ENCODE results near the gene PTGER1. TPM values are rescaled to one million over a fixed set of nuclear protein-coding genes. Genes with fewer than 3 reads are reported as not detected.

The PTGER1 gene
- total RNA-seq, 2 donors from 2014 or later: 0.81 to 1.0 TPM

DNA sequence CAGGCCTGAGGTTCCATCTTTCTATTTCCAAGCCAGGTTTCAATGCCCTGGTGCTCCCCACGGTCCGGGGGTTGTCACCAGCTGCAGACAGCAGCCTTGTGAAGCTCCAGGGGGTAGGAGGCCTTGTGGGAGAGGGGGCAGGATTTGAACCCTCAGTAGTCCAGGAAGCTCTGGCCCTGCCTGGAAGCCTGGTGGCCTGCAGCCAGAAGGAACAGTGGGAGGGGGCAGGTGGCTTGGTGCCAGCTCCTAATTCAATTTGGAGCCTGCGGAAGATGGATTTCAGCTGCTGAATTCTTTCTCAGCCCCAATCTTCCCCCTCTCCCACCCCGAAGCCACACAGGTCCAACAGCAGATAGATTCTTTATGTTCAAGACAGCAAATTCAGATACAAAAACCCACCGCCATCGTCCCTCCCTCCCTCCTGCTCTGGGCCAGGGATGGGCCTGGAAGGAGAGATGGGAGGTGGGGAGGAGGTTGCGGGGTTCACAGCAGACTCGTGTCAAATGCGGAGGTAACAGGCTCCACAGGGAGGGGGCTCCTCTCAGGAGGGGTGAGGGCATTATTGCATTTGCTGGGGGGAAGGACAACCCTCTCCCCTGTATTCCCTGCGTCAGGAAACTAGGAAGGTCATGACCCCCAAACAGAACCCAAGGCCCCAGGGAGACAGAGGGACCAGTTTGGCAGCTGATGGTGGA is 2.4 kb upstream of the PTGER1 start:
- Mint-ChIP-seq H3K27me3 (ENCODE audit: insufficient read depth) (peaks cover 14% of the 10 kb centered on the region), H3K4me3 (no peak overlapping the region), H3K36me3 (ENCODE audit: low read depth) (peaks cover 25% of the 10 kb centered on the region), H3K4me1 (peaks cover 13% of the 10 kb centered on the region), H3K9me3 (no peaks in the 10 kb centered on the region), H3K27ac (no peak overlapping the region)
- 98 to 100% methylated on average over 1 to 10 of the region's 10 CpGs for WGBS, 2 experiments (ENCODE audit: insufficient coverage in 1 of 2, insufficient read length in 1 of 2)
- H3K36me3 ChIP-seq (ENCODE audit: control insufficient read depth, insufficient read depth, low read length): peaks cover 28% of the 10 kb centered on the region
- H3K9me3 ChIP-seq (ENCODE audit: control insufficient read depth, low read length): no peaks in the 10 kb centered on the region
- no peak overlapping the region for H3K4me3 ChIP-seq (ENCODE audit: low read length)
- no peak overlapping the region for H3K27ac ChIP-seq (ENCODE audit: low read depth, low read length)
- TF ChIP-seq, protein P1, sequence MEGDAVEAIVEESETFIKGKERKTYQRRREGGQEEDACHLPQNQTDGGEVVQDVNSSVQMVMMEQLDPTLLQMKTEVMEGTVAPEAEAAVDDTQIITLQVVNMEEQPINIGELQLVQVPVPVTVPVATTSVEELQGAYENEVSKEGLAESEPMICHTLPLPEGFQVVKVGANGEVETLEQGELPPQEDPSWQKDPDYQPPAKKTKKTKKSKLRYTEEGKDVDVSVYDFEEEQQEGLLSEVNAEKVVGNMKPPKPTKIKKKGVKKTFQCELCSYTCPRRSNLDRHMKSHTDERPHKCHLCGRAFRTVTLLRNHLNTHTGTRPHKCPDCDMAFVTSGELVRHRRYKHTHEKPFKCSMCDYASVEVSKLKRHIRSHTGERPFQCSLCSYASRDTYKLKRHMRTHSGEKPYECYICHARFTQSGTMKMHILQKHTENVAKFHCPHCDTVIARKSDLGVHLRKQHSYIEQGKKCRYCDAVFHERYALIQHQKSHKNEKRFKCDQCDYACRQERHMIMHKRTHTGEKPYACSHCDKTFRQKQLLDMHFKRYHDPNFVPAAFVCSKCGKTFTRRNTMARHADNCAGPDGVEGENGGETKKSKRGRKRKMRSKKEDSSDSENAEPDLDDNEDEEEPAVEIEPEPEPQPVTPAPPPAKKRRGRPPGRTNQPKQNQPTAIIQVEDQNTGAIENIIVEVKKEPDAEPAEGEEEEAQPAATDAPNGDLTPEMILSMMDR (conservative IDR thresholded peaks at IDR 0.05): no peak
- no peak for DNase-seq
- H3K27me3 ChIP-seq (ENCODE audit: control insufficient read depth, insufficient read depth, low read length, poor library complexity, severe bottlenecking): no peaks in the 10 kb centered on the region
- H3K4me1 ChIP-seq (ENCODE audit: control insufficient read depth, insufficient read depth, low read length): no peaks in the 10 kb centered on the region
- no peak overlapping the region for H3K9ac ChIP-seq (ENCODE audit: extremely low read depth, low read length, poor library complexity, severe bottlenecking)

DNA sequence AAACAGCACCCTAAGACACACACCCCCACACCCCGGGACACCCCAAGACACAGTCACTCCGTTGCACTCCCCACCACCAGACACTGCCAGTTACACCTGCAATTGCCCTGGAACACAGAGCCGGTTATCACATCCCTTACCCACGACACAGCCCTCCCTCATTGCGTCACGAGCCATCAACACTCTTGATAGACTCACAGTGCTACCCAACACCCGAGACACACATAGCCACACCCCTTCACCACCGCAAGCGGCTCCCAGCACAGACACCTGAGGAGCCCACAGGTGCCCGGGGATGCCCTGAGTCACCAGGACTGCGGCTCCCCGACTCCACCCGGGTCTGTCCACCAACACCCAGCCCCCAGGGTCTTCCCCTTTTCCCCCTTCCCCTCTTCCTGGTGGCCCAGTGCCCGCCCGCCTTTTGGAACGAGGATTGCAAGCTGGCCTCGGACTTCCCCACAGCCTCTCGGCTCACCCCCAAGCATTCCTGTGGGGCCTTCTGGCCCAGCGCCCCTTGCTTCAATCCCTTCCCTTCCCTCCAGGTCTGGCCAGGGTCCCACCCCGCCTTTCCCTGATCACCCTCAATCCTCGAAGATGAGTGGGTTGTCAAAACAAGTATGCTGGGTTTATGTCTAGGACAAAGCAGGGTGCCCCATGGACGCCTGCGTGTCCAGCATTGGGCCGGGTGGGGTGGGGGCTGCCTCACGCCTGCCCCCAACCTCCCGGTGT is 1.7 kb upstream of the PTGER1 start:
- H3K9ac ChIP-seq (ENCODE audit: extremely low read depth, low read length, poor library complexity, severe bottlenecking): no peak overlapping the region
- H3K4me3 Mint-ChIP-seq: no peak overlapping the region
- H3K36me3 Mint-ChIP-seq (ENCODE audit: low read depth): peaks cover 17% of the 10 kb centered on the region
- H3K9me3 ChIP-seq (ENCODE audit: control insufficient read depth, low read length): no peaks in the 10 kb centered on the region
- DNase-seq: peak; percentile 78
- H3K27me3 Mint-ChIP-seq (ENCODE audit: insufficient read depth): peaks cover 14% of the 10 kb centered on the region
- no peaks in the 10 kb centered on the region for H3K4me1 ChIP-seq (ENCODE audit: control insufficient read depth, insufficient read depth, low read length)
- H3K9me3 Mint-ChIP-seq: no peaks in the 10 kb centered on the region
- 89 to 91% methylated on average over 12 to 26 of the region's 26 CpGs for WGBS, 2 experiments (ENCODE audit: insufficient coverage in 1 of 2, insufficient read length in 1 of 2)
- peak overlapping the region; percentile 36 for H3K27ac Mint-ChIP-seq
- H3K27me3 ChIP-seq (ENCODE audit: control insufficient read depth, insufficient read depth, low read length, poor library complexity, severe bottlenecking): no peaks in the 10 kb centered on the region
- H3K4me1 Mint-ChIP-seq: peaks cover 13% of the 10 kb centered on the region
- no peak overlapping the region for H3K27ac ChIP-seq (ENCODE audit: low read depth, low read length)
- peaks cover 20% of the 10 kb centered on the region for H3K36me3 ChIP-seq (ENCODE audit: control insufficient read depth, insufficient read depth, low read length)
- TF ChIP-seq, protein P1 (conservative IDR thresholded peaks at IDR 0.05): no peak
- H3K4me3 ChIP-seq (ENCODE audit: low read length): no peak overlapping the region

DNA sequence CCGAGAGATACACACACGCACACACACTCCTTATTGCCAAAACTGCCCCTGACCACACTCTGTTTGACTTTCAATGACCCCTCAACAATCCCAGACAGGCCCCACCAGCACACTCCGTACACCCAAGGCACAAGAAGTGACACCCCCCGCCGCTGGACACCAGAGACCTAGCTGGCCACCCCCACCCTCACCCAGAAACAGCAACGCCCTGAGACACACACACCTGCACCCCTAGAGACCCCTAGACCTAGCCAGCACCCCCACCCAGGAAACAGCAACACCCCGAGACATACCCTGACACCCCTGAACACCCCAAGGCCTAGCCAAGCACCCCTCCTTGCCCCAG is 1.1 kb upstream of the PTGER1 start:
- H3K4me1 Mint-ChIP-seq: peaks cover 13% of the 10 kb centered on the region
- peaks cover 14% of the 10 kb centered on the region for H3K36me3 Mint-ChIP-seq (ENCODE audit: low read depth)
- no peak overlapping the region for H3K4me3 Mint-ChIP-seq
- no peaks in the 10 kb centered on the region for H3K27me3 ChIP-seq (ENCODE audit: control insufficient read depth, insufficient read depth, low read length, poor library complexity, severe bottlenecking)
- peaks cover 19% of the 10 kb centered on the region for H3K36me3 ChIP-seq (ENCODE audit: control insufficient read depth, insufficient read depth, low read length)
- no peaks in the 10 kb centered on the region for H3K9me3 Mint-ChIP-seq
- H3K27me3 Mint-ChIP-seq (ENCODE audit: insufficient read depth): peaks cover 14% of the 10 kb centered on the region
- no peak overlapping the region for H3K4me3 ChIP-seq (ENCODE audit: low read length)
- 88% methylated on average over 7 of the region's 7 CpGs; no CpG with 5 or more reads in 1 of the 2 experiments for WGBS, 2 experiments (ENCODE audit: insufficient coverage in 1 of 2, insufficient read length in 1 of 2)
- TF ChIP-seq, protein P1 (conservative IDR thresholded peaks at IDR 0.05): no peak
- H3K27ac Mint-ChIP-seq: peak overlapping the region; percentile 36
- no peak for DNase-seq
- no peaks in the 10 kb centered on the region for H3K4me1 ChIP-seq (ENCODE audit: control insufficient read depth, insufficient read depth, low read length)
- no peak overlapping the region for H3K9ac ChIP-seq (ENCODE audit: extremely low read depth, low read length, poor library complexity, severe bottlenecking)
- H3K9me3 ChIP-seq (ENCODE audit: control insufficient read depth, low read length): no peaks in the 10 kb centered on the region
- no peak overlapping the region for H3K27ac ChIP-seq (ENCODE audit: low read depth, low read length)
